Stimulated activated CD8-positive, alpha-beta memory T cell treated with anti-CD3 and anti-CD28 coated beads, Interleukin-7, amount 100 ng/mL, for 1 hour (primary cell): Measurements from ENCODE around the gene CARMIL1.

ENCODE experiments used
- DNase-seq, 2 donors: peaks; one replicate each; pipeline ENCODE4 v3.0.0-alpha.2; 2020; ENCODE audit warnings: low read depth in 2 of 2

Gene CARMIL1

GRCh38 chr6:25333471-25333870, 54.3 kb downstream of the CARMIL1 start:
- no peak for DNase-seq

- DNase-seq = no peak
Observed at GRCh38 chr6:25334793-25335192, 55.6 kb downstream of the CARMIL1 start.

DNA sequence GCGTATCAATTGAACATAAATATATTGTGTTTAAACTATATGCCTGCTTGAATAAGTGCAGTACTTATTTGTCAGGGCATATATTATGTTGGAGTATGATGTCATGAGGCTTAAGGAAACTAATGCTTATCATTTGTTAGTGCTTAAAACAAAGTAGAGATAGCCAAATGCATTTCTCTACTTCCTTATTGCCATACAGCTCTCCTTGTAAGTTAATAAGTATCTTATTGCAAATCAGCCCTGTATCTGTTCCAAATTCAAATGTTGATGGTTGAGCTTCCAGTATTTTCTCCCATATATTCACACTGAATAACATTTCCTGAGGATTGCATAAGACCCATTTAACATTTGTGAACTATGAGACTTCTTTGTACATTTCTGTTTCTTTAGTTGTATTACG, 57.8 kb downstream of the CARMIL1 start:
- no peak for DNase-seq

DNA sequence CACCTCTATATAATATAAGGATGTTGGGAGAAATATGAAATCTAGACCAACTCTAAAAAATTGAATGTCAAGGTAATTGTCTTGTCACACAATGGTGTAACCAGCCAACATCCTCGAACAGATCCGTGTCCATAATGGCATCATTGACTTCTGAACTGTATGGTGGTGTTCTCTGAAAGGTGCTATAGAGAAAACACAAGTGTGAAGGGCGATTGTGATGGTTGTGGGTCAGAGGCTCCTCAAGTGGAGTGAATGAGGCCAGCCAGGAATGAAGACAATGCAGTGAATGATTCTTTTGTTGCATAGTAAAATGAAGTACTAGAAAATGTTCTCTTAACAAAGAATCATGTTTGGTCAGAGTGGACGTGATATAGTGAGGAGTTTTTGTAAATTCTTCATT, 58.3 kb downstream of the CARMIL1 start:
- no peak for DNase-seq

- DNase-seq = no peak
Observed at GRCh38 chr6:25340431-25341202, 61.4 kb downstream of the CARMIL1 start.

- no peak for DNase-seq
Observed at GRCh38 chr6:25341203-25341552, 62.0 kb downstream of the CARMIL1 start.

GRCh38 chr6:25341923-25342619, 62.9 kb downstream of the CARMIL1 start:
- no peak for DNase-seq

DNA sequence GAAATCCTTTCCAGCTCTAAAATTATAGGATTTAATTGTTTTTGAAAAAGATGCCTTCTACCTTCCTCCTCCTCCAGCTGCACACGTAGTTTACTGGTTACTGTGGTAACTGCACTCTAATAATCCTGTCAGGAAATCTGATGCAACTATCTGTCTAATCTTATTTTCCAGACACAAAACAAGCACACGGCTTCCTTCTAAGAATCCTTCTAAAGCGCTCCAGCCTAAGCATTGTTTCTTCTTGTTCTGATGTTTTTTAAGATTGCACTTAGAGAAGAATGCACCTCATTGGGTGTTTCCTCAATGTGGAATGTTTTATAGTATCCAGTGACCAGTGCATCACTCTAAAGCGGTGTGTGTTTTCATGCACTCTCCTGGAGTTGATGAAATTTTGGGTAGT, 63.6 kb downstream of the CARMIL1 start:
- DNase-seq = no peak

DNA sequence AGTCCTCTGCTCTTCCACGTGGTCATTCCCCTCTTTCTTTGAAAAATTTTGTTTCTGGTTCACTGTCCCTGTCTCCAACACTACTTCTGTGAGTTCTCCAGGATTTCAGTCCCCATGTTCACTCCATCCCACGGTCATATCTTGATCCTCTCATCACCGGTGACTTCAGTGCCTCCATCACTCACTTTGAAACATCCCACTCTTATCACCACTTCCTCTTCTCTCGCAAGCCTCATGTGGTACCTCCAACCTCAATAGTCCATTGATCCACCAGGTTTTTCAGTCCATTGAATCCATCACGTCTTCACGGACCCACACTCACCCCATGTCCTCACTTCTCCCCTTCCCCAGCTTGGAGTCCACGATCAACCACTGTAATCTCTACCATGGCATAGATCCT, 64.8 kb downstream of the CARMIL1 start:
- DNase-seq = no peak

DNA sequence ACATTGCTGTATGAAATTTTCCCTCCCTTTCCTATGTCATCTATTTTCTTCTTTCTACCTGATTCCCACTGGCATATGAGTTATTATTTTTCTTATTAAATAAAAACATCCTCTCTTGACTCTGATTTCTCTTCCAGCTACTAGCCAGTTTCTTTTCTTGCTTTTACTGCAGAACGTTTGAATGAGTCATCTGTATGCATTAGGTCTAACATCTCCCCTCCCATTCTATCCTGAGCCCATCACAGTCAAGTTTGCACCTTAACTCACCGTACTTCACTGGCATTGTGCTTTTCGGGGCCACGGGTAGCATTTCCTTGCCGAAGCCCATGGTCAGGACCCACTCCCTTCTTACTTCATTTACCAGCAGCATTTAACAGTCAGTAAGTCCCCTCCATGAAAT, 65.7 kb downstream of the CARMIL1 start:
- DNase-seq = no peak

DNA sequence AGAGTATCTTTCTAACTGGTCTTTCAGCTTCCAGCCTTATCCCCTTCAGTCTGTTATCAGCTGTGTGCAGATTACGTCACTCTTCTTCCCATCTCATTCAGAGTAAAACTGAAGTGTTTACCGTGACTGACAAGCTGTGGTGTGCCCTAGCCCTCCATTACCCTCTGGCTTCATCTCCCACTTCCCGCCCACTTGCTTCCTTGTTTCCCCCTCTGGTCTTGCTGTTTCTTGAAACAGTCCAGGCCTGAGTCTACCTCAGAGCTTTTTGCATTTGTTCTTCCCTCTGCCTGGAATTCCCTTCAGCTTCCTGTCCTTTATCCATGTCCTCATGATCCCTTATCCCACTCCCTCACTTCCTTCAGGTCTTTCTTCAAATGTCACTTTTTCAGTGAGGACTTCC, 66.9 kb downstream of the CARMIL1 start:
- DNase-seq = no peak

DNA sequence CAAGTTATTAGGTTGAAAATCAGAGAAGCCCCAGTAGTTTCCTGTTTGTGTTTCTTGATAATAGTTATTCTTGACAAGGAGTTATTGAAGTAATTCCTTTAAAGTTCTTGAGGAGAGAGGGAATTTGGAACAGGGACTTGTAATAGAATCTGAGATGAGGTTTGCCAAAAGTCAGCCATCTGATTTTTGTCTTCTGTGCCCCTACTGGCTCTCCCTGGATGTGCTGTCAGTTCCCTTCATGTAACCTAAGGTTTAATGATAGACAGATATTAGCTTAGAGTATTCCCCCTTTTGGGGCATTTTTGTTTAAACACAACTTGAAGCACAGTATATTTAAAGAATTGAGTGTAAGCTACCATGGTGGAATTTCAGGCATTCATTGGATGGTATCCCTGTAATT, 71.4 kb downstream of the CARMIL1 start:
- DNase-seq = no peak

GRCh38 chr6:25351485-25351884, 72.3 kb downstream of the CARMIL1 start:
- DNase-seq = no peak

DNA sequence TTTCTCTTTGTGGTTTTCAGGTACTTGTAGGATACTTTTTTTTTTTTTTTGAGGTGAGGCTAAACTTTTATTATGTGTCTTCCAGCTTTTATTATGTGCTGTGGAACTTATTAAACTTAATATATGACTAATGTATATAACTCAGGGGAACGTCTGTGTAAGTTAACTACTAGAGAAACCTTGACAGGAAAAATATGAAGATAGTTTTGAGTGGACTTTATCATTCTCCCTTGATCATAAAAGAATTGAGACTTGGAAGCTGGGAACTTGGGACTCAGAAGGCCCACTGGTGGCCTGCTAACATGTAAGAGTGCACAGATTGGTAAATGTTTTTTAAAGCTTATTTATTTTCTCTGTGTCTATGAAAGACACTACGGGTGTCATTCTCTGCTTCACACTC, 73.1 kb downstream of the CARMIL1 start:
- no peak for DNase-seq

GRCh38 chr6:25354078-25354932, 75.1 kb downstream of the CARMIL1 start:
- DNase-seq = no peak

- DNase-seq = no peak
Observed at GRCh38 chr6:25359191-25359861, 80.2 kb downstream of the CARMIL1 start.

DNA sequence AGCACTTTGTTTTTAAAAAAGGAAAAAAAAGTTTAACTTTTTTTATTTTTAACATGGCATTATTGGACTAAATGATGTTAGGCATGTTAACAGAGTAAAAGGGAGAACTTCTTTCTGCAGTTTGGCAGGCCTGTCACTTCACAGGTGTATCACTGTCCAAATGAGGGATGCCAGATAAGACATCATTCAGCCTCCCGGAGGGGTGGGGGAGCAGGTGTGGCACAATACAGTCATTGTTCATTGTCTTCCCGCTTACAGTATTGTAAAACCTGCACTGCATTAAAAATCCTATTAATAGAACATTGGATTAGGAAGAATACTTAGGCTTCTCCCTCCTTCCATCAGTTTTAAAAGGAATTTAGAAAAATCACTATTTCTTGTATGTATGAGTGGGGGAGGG, 80.7 kb downstream of the CARMIL1 start:
- DNase-seq = no peak

- no peak for DNase-seq
Observed at GRCh38 chr6:25360621-25361020, 81.4 kb downstream of the CARMIL1 start.

- no peak for DNase-seq
Observed at GRCh38 chr6:25363427-25363826, 84.3 kb downstream of the CARMIL1 start.

- no peak for DNase-seq
Observed at GRCh38 chr6:25365154-25365553, 86.0 kb downstream of the CARMIL1 start.

- no peak for DNase-seq
Observed at GRCh38 chr6:25366903-25367545, 87.8 kb downstream of the CARMIL1 start.

- DNase-seq = no peak
Observed at GRCh38 chr6:25369036-25369432, 89.9 kb downstream of the CARMIL1 start.
